Hematopoietic multipotent progenitor cell (in vitro differentiated cells): ENCODE measurements around the gene SKAP1. TPM values are rescaled to one million over a fixed set of nuclear protein-coding genes. Genes with fewer than 3 reads are reported as not detected.
"Not testable (repeated sequence)": the region's sequence is repeated elsewhere in the genome, so short reads cannot be mapped to it uniquely, and the experiment has no call there.

Source experiments
- DNase-seq, 3 donors: peaks; one replicate each; pipeline ENCODE4 v3.0.0-alpha.2; 2011 to 2015; ENCODE audit warnings: low read depth in 2 of 3, low spot score in 2 of 3
- total RNA-seq: library from RNA; depleted of rRNA; stranded (reverse); fragments of >200 nt; gene quantifications from one replicate; pipeline ENCODE4 v1.2.3, GENCODE V29; 2012

The SKAP1 gene
- total RNA-seq, 1 donor, result 4.8 TPM

DNA sequence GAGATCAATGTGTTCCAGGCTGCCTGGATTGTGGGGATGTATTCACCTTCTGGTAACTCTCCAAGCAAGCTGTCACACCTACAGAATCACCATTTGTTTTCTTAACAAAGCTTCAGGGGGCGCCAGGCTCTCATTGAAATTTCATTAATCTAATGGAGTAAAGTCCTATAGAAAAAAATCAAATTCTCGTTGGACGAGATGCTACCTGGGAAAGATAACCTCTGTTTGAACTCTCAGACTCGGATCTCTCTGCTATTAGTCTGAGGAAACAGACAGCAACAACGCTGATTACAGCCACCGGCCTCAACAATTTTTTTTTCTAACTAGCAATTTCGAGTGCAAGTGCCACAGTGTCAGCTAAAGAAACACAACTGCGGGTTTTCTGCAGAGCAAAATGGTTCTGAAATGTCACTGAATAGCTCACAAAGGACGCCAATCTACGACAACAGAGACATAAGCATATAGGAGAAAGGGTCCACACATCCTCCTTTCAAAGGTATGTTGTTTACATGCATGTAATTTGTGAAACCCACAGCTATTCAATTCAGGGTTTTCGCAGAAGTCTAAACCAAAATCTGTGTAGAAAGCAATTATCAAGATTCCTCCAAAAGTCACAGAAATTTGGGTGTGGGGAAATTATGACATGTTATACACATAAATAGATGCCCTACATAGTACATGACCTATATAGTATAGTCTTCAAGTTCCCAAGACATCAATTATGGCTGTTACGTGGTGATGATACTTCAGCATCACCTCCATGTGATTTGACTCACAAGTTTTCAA is 135.8 kb downstream of the SKAP1 start:
- DNase-seq, result peak in 1 of 3 donors; percentile 6

DNA sequence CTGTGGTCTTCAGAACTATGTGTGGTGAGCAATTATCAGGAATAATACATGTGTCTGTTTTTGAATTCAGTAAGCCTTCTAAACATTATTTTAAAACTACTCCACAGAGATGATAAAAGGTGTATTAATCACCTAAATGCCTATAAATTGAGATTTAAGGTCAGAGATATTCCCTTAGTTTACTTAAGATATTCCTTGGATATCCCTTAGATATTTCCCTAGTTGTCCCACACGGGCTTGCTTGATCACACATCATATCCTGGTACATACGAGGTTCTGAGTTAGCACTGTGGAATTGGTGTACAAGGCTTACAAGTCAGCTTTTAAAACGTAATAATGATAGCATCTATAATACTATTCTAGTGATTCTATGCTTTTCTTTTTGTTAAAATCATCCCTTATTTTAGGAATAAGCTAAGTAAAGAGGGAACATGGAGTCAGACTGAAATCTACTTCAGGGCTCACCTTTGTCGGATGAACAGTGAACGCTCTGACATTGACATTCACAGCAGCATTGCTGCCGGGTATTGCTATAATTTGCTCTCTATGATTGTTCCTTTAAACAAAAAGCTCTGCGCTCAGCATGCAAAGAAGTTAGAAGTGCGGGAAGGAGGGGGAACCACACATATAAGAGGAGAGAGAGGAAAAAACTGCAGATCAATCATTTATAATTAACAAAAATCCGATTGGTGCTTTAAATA is 136.5 kb downstream of the SKAP1 start:
- no peak for DNase-seq

DNA sequence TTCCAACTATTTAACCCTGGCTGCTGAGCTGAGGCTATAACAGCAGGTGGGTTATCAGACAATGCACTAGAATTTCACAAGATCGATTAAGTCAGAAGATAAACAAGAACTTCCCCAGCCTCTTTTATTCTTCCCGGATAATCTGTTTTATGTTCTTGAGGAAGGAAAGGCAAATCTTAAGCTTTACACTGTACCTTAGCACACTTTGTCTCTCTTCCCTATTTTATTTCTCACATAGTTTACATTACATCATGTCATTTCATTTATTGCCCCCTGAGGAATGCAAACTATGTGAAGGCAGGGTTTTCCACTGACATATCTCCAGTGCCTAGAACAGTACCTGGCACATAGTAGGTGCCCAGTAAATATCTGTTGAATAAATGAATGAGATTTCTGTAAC is 139.6 kb downstream of the SKAP1 start:
- DNase-seq, result no peak

DNA sequence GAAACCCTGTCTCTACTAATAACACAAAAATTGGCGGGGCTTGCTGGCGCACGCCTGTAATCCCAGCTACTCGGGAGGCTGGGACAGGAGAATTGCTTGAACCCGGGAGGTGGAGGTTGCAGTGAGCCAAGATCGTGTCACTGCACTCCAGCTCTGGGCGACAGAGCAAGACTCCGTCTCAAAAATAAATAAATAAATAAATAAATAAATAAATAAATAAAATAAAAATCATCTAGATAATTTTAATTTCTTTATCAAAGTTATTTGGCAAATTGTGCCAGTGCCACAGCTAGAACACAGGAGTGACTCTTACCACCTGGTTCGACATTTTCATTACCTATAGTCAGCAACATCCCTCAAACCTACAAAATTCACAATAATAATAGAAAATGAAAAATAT is 143.1 kb downstream of the SKAP1 start:
- not testable (repeated sequence) for DNase-seq

DNA sequence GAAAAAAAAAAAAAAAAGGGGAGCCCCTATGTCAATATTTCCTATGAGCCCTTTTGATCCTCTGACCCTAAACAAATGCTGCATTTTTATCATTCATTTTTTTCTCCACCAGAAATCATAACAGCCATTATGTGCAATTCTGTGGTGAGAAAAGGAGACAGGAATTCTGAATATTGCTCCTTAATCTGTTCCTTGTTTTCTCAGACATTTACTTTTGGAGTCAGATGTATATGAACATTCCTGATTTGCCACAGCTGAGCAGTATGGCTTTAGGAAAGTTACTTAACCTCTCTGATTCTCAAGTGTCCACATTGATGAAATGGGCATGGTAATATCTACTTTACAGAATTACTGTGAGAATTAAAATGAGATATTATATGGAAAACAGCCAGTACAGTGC is 144.4 kb downstream of the SKAP1 start:
- no peak for DNase-seq

DNA sequence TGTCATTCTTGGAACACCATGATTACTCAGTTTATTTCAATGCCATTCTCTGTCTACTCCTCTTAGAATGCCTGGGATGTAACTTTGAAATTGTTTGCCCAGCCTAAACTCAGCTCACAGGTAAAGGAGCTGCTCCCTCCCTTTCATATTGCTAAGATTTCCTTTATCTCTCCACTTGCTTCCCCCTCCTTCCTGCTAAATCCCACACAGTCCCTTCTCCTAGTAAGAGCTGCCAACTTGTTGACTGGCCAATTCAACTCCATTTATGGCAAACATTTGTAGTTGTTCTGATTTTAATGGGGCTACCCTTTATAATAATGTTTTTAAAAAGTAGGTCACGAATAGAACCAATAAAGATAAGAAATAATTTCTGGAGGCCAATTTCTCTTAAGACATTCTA is 146.1 kb downstream of the SKAP1 start:
- DNase-seq, result no peak

DNA sequence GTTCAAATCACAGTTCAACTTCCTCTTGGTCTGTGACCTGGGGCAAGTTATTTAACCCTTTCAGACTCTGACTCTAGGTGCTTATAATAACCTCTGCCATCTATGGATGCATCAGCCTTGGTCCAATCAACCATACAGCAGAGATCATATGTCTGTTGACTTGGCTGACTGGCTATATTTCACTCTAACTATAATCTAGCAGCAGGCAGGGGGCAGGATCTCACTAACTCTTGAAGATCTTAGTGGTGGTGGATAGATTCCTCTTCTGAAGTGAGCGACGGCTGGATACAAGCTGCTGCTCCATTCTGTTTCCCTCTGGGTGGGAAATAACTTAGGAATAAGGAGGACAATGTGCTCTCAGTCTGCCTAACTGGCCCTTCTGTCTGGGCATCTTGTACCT is 146.6 kb downstream of the SKAP1 start:
- DNase-seq, result peak in 1 of 3 donors; percentile 9

DNA sequence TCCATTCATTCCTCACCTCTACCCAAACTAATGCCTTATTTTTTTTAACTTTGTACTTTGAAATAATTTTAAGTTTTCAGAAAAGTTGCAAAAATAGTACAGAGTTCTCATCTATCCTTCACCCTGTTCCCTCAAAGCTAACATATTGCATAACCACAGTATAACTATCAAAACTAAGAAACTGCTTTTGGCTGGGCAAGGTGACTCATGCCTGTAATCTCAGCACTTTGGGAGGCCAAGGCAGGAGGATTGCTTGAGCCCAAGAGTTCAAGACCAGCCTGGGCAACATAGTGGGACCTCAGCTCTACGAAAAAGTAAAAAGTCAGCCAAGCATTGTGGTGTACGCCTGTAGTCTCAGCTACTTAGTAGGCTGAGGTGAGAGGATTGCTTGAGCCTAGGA is 147.7 kb downstream of the SKAP1 start:
- DNase-seq, result no peak

DNA sequence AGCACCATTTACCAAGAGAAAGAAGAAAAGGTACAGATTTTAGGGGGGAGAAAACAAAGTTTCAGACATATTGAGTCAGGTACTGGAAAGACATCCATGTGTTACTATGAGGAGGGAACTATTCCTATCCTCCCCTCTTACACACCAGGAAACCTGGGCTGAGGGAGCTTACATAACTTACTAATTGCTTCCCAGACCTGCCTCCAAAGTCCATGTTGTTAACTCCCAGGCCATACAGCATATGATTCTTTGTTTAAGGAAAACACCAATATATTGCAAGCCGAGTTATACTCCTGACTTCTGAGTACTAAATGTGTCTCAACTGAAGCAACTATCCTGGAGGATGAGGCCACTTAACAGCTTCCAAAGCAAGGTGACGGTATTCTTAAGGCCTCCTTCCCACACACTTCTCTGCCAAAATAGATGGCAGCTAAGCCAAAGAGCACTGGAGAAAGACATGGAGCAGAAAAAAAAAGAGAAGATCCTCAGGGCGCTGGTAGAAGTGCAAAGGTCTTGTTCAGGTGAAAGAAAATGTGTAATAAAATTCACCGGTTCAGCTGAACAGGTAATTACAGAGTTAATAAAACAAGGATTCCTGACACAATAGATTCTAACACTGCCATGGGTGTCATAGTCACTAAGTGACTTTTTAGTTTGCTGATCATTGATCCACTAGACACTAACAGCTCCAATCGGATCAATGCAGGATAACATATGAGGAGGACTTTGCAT is 151.1 kb downstream of the SKAP1 start:
- no peak for DNase-seq

DNA sequence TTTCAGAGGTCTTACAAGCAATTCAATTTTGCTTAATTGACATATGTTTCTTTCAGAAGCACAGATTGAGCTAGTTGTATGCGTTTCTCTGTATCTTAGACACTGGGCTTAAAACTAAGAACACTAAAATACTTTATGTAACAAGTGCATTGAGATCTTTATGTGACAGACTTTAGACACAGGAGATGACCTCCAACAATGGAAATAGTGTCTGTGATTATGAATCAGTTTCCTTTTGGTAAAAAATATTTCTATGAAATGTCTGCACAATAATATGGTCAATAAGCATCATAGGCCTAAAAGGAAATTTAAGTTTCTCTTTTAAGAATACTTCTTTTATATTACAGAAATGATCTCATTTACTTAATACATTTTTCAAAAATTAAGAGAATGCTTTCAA is 153.2 kb downstream of the SKAP1 start:
- no peak for DNase-seq

DNA sequence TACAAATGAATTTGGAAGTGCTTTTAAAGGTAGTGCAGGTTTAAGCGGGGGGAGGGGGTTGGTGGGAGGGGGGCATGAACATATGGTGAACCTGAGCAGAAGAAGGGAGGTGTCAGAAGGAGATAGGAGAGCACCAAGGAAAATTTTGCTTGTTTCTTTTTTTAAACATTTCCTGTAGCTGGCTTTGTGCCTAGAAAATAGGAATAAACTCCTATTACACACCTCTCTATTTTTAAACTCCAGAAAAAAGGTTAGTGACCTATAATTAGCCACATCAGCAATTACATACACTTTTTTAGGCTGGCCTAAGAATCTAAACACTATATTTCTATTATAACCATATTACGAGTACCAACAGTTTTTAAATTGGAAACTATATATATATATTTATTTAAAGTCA is 159.1 kb downstream of the SKAP1 start:
- no peak for DNase-seq

DNA sequence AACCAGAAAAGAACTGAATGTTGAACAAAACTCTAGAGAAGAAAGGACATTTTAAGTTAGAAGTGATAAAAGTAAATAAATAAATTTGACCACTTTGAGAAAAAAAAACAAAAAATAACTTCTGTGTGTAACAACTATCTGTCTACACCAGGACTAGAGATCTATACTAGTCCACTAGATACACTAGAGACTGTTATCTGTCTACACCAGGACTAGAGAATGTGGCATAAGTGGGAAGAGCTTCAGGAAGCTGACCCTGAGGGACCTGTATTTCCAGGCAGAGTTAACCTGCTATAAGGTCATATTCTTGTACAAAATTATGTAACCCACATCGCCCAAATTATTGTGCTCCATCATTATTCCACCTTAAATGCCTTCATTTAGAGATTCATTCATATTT is 160.8 kb downstream of the SKAP1 start:
- no peak for DNase-seq

DNA sequence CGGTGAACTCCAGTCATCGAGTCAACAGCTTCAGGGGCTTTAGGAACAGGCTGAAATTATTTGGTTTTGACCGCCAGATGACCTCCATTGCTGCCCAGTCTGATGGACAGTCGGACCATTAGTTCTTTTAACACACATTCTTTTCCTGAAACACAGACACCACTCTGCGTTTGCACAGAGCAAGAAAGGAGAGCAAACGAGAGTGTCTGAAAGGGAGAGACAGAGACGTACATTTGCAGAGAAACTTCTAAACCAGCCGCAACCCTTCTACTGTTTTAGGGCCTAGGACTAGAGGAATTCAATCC is 166.3 kb downstream of the SKAP1 start:
- no peak for DNase-seq

DNA sequence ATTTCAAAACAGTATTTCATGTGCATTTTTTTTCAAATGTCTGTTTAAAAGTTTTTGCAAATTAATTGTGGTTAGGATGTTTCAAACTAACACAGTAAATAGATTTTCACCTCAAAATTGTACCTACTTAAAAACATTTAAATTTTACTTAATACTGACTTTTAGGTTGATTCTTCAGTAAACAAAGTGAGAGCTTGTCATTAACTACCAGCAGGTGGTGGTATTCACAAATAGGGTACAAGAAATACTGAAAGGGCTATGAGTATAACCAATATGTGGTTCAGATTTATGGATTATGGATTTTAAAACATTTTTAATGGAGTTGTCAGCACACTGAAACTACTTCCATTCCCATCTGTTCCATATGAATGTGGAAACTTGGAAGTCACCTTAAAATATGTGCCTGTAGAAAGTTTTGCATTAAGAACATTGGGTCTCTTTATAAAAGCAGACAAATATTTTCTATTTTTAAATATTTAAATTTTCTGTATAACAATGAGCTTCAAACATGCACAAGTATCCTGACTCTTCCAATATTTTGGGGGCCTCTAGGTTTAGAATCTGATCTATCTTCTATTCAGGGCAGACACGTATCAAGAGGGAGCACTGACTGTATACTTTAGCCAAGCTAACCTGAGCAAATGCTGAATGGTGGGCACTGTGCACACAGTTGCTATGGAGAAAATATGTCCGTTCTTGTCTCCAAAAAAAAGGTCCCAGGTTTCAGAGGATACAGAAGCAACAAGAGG is 166.9 kb downstream of the SKAP1 start:
- DNase-seq, result peak in 1 of 3 donors; percentile 29

DNA sequence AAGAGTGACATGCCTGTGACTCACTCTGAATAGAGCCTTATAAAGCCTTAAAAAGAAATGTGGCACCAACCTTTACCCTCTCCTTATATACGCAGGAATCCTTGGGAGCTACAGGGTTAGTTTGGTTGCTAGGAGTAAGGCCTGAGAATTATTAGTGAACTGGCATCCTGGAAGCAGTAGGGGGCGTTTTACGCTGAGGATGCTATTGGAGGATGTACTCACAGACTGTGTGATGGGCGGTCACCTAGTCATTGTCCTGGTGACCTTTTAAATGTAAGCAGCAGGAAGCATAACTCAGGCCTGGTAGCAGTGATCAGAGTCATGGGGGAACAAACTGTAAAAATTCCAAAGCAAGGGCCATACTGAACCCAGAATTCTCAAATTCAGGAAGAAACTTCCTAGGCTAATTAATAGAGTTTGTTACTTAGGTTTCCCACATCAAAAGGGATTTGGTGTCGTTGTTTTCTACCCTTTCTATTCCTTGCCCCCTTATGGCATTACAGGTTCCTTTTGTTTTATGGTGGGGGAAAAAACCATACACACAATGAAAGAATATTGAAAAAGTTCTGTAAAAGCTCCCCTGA is 168.6 kb downstream of the SKAP1 start:
- no peak for DNase-seq

DNA sequence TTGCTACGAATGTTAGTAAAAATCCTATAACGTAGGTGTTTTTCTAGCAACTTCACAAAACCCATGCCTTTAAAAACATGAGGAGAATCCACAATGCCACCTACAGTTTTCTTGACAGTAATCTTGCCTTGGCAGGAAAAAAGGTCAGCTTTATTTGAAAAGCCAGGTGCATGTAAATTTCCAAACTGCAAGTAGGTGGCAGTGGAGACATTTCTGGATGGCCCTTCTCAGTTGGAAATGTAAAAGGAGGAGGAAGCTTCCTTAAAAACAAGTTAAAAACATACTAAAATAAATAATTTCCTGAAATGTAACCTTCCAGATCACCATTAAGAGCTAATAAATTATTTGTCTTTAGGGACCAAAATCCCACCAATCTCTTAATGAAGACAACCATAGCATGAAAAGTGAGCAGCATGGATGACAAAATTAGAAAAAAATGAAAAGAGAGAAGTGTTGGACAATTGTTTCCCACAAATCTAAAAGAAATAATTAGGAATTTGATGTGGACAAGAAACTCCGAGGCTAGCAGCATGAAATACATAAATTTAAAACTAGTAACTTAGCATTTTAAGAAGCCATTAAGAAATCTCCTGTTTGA is 170.2 kb downstream of the SKAP1 start:
- peak in 1 of 3 donors; percentile 46 for DNase-seq

DNA sequence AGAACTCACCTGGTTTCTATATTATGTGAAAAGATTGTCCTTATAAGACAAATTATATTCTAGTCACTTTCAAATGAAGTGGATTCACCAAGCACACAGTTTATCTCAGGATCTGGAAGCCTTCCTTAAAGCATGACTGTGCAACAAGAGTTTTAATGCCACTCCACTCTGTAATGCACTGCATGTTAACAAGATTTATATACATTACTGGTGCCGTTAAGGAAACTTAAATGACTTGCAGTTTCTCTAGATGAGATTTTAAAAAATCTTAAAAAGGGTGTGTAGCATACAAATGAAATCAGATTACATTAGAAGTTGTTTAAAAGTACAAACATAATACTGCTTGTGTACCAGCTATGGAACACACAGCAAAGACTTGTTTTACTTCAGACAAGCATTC is 171.7 kb downstream of the SKAP1 start:
- peak in 1 of 3 donors; percentile 28 for DNase-seq

DNA sequence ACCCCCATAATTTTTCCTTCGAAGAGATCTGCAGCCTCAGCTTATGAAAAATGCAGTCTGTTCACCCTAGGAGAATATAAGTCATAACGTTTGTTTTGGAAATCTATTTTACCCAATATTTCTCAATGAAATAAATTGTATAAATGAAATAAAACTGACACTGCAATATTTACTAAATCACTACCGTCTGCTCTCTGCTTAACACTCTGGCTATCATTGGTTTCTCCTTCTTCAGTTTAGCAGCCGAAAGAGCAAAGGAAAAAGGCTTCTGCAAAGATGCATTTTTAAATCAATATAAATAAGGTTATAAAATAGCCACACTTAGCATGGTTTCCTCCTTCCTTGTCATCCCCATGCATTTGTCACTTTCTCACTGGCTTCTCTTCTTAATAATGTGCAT is 174.3 kb downstream of the SKAP1 start:
- DNase-seq, result no peak

DNA sequence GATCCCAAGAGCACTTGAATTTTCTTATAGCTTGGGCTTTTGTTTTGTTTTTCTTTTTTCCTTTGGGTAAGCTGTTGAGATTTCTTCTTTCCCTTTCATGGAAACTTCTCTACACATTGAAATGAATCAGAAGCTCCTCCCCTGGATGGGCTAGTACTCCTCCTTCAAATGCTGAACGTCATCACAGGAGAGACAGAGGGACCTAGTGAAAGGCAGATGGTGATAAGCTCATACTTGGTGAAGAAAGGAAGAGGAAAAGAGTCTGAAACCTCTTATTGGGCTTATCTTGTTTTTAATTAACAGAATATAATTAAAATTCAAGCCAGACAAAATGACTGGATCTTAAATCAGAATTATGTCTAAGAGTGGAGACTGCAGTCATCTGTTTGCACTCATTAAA is 175.1 kb downstream of the SKAP1 start:
- DNase-seq, result no peak

DNA sequence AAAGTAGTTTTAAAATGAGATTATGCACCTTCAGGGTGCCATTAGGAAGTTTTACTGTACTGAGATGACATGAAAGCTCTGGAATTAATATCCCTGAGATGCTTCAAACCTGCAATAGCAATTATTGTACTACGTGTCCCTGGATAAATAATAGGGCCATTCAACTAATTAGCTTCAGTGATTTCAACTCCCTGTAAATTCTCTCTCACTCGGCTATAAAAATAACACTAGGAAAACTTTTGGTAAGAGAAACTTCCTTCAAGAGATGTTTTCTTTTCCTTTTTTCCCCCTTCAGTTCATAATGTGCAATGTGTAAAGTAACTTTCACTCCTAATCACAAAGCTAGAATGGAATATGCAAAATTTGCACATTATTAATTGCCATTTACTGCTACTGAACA is 176.0 kb downstream of the SKAP1 start:
- DNase-seq, result no peak
